NT2/D1 (cell line): ENCODE results near the gene RAB22A.

Experiments used
- SUZ12 ChIP-seq: IDR thresholded peaks from 2 replicates; pipeline ENCODE4 v1.6.1; 2011; ENCODE audit not compliant: insufficient read length, insufficient read depth; ENCODE audit errors: extremely low read depth
- ZNF274 ChIP-seq: IDR thresholded peaks from 2 replicates; pipeline ENCODE4 v1.6.1; 2011; ENCODE audit warnings: mild to moderate bottlenecking, low read depth, low read length

DNA sequence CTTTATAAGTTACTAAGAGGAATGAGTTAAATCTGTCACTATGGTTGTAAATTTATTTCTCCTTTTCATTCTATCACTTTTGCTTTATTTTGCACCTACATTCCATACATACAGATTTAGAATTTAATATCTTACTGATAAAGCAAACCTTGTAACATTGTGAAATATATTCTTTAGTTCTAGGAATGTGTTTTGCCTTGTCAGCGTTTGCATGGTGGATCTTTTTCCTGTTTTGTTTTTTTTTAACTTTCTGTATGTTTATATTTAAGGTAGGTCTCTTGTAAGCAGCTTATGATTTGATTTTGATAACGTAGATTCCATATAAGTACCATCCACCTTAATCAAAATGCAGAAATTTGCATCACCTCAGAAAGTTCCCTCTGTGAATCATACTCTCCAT, 16.4 kb downstream of the RAB22A start:
- no peak for TF ChIP-seq ZNF274
- TF ChIP-seq SUZ12, result no peak
